ENCODE data around the gene NELL1. TPM values are rescaled to one million over a fixed set of nuclear protein-coding genes. Genes with fewer than 3 reads are reported as not detected.

The NELL1 gene
- total and polyA plus RNA-seq, 2 donors (not counting 3 experiments of a cell fraction or from before 2014, with no cell fraction given) = not detected

- ChIA-PET POLR2A (no interaction called here), CTCF (no interaction called here)
- no TSS peak for BruUV-seq (replicated peaks)
- Histone ChIP-seq H3K9me1 (replicated peaks; ENCODE audit: control insufficient read depth, extremely low read depth, insufficient read depth, low read length) (no peaks in the 10 kb centered on the region), H3K9me3 (replicated peaks; ENCODE audit: control insufficient read depth, insufficient read depth, low read length) (no peaks in the 10 kb centered on the region), H4K20me1 (replicated peaks; ENCODE audit: control insufficient read depth, extremely low read depth, insufficient read depth, low read length) (no peaks in the 10 kb centered on the region), H3K27ac (ENCODE audit: insufficient read depth, low read depth, low read length) (no peak overlapping the region), H3K4me2 (ENCODE audit: insufficient read depth, low read length) (no peak overlapping the region), H3K27me3 (ENCODE audit: control insufficient read depth in 2 of 2, insufficient read depth in 2 of 2, low read length in 2 of 2) (no peaks in the 10 kb centered on the region), H3K4me1 (ENCODE audit: control insufficient read depth, extremely low read depth, insufficient read depth, low read length) (no peaks in the 10 kb centered on the region), H2AFZ (ENCODE audit: low read depth, low read length) (no peak overlapping the region), H3K9ac (replicated peaks; ENCODE audit: extremely low read depth, insufficient read depth, low read length) (no peak overlapping the region), H3K36me3 (ENCODE audit: control insufficient read depth in 2 of 2, extremely low read depth in 1 of 2, insufficient read depth in 2 of 2, low read length in 2 of 2) (no peaks in the 10 kb centered on the region), H3K4me3 (replicated peaks in 1 of 3; ENCODE audit: insufficient read depth in 1 of 3, low read depth in 1 of 3, low read length in 3 of 3) (no peak overlapping the region), H3K79me2 (ENCODE audit: control insufficient read depth, insufficient read depth, low read length) (no peaks in the 10 kb centered on the region)
- intact Hi-C loops (cut with micrococcal nuclease) (no loop called here), dilution Hi-C loops (cut with MboI; ENCODE audit: extremely low pct_ligation_motif_present, low sequenced_read_pairs) (no loop called here)
- FAIRE-seq (no peak), DNase-seq (ENCODE audit: low read depth, low spot score) (no peak)
- TF ChIP-seq MAX (IDR thresholded peaks at IDR 0.05; ENCODE audit: insufficient read depth, insufficient read length) = no peak
Observed at GRCh38 chr11:20627026-20627425, 42.4 kb upstream of the NELL1 start.

- dilution Hi-C loops (cut with MboI; ENCODE audit: extremely low pct_ligation_motif_present, low sequenced_read_pairs) (no loop called here), intact Hi-C loops (cut with micrococcal nuclease) (no loop called here)
- Histone ChIP-seq H3K4me3 (replicated peaks in 1 of 3; ENCODE audit: insufficient read depth in 1 of 3, low read depth in 1 of 3, low read length in 3 of 3) (no peak overlapping the region), H4K20me1 (replicated peaks; ENCODE audit: control insufficient read depth, extremely low read depth, insufficient read depth, low read length) (no peaks in the 10 kb centered on the region), H3K9ac (replicated peaks; ENCODE audit: extremely low read depth, insufficient read depth, low read length) (no peak overlapping the region), H3K27ac (ENCODE audit: insufficient read depth, low read depth, low read length) (no peak overlapping the region), H3K79me2 (ENCODE audit: control insufficient read depth, insufficient read depth, low read length) (no peaks in the 10 kb centered on the region), H2AFZ (ENCODE audit: low read depth, low read length) (no peak overlapping the region), H3K27me3 (ENCODE audit: control insufficient read depth in 2 of 2, insufficient read depth in 2 of 2, low read length in 2 of 2) (no peaks in the 10 kb centered on the region), H3K4me2 (ENCODE audit: insufficient read depth, low read length) (no peak overlapping the region), H3K9me1 (replicated peaks; ENCODE audit: control insufficient read depth, extremely low read depth, insufficient read depth, low read length) (no peaks in the 10 kb centered on the region), H3K36me3 (ENCODE audit: control insufficient read depth in 2 of 2, extremely low read depth in 1 of 2, insufficient read depth in 2 of 2, low read length in 2 of 2) (no peaks in the 10 kb centered on the region), H3K4me1 (ENCODE audit: control insufficient read depth, extremely low read depth, insufficient read depth, low read length) (no peaks in the 10 kb centered on the region), H3K9me3 (replicated peaks; ENCODE audit: control insufficient read depth, insufficient read depth, low read length) (no peaks in the 10 kb centered on the region)
- DNase-seq (ENCODE audit: low read depth, low spot score) (no peak), FAIRE-seq (no peak)
- ChIA-PET CTCF (no interaction called here), POLR2A (no interaction called here)
- no TSS peak for BruUV-seq (replicated peaks)
- TF ChIP-seq POLR2A (IDR thresholded peaks at IDR 0.05; ENCODE audit: low read depth, low read length) = no peak
- no peak for TF ChIP-seq MAX (IDR thresholded peaks at IDR 0.05; ENCODE audit: insufficient read depth, insufficient read length)
- TF ChIP-seq GATA2 (IDR thresholded peaks at IDR 0.05; ENCODE audit: insufficient read depth, insufficient read length, low read depth, low read length) = no peak
- no peak for TF ChIP-seq FOS (IDR thresholded peaks at IDR 0.05; ENCODE audit: borderline replicate concordance, insufficient read depth, low read length)
- TF ChIP-seq POLR2AphosphoS5 (IDR thresholded peaks at IDR 0.05; ENCODE audit: insufficient read depth, low read depth, low read length) = no peak
- no peak for TF ChIP-seq MYC (IDR thresholded peaks at IDR 0.05; ENCODE audit: low read depth, low read length)
- no peak for TF ChIP-seq EZH2 (IDR thresholded peaks at IDR 0.05; ENCODE audit: borderline replicate concordance, low read depth, low read length, severe bottlenecking)
- no peak for TF ChIP-seq JUN (IDR thresholded peaks at IDR 0.05; ENCODE audit: borderline replicate concordance, insufficient read depth, insufficient read length, low read depth)
- TF ChIP-seq CTCF (IDR thresholded peaks at IDR 0.05; ENCODE audit: extremely low read depth in 1 of 2, insufficient read depth in 1 of 2, low read depth in 1 of 2, low read length in 2 of 2) = no peak
Observed at GRCh38 chr11:20627701-20628100, 41.7 kb upstream of the NELL1 start.

Measured in endothelial cell of umbilical vein (primary cell).